Measurements from ENCODE around the gene KIF3B.
"Not testable (repeated sequence)": the region's sequence is repeated elsewhere in the genome, so short reads cannot be mapped to it uniquely, and the experiment has no call there.

The KIF3B gene

GRCh38 chr20:32380037-32380436 lies 102.6 kb downstream of the KIF3B start:
- in situ Hi-C loops (cut with HindIII; ENCODE audit: low sequenced_read_pairs) = not testable (repeated sequence)

GRCh38 chr20:32380745-32381144 lies 103.3 kb downstream of the KIF3B start:
- in situ Hi-C loops (cut with HindIII; ENCODE audit: low sequenced_read_pairs) = no loop called here

GRCh38 chr20:32382102-32382950 lies 104.9 kb downstream of the KIF3B start:
- in situ Hi-C loops (cut with HindIII; ENCODE audit: low sequenced_read_pairs) = no loop called here

- in situ Hi-C loops (cut with HindIII; ENCODE audit: low sequenced_read_pairs) = not testable (repeated sequence)
Measured at GRCh38 chr20:32383441-32383840, 106.0 kb downstream of the KIF3B start.
